Activated CD4-positive, alpha-beta T cell treated with anti-CD3 and anti-CD28 coated beads for 36 hours (primary cell): Measurements from ENCODE around the gene FCN1. TPM values are rescaled to one million over a fixed set of nuclear protein-coding genes. Genes with fewer than 3 reads are reported as not detected.

ENCODE experiments used
- ATAC-seq: fragments of 200-7000 bp; cut with Tn5 transposase; one replicate; pipeline ENCODE4 v1.10.0; 2021; ENCODE audit warnings: mild to moderate bottlenecking, moderate library complexity
- CTCF ChIA-PET: fragments of 350-600 bp; sonication (Branson Sonifier 250); formaldehyde crosslinking; loops from one replicate; lab custom pipeline; 2021; ENCODE audit warnings: antibody characterized with exemption; lab: Charles Lee
- POLR2A ChIA-PET: fragments of 350-600 bp; sonication (Branson Sonifier 250); formaldehyde crosslinking; loops from one replicate; lab custom pipeline; 2021; ENCODE audit warnings: antibody characterized with exemption, inconsistent platforms; lab: Charles Lee
- DNase-seq: peaks from one replicate; pipeline ENCODE4 v3.0.0-alpha.2; 2020
- H3K27ac Mint-ChIP-seq: one replicate; pipeline ENCODE4 v1.8.0; 2021; ENCODE audit warnings: mixed read lengths
- H3K27me3 Mint-ChIP-seq: one replicate; pipeline ENCODE4 v1.8.0; 2021; ENCODE audit warnings: mixed read lengths
- H3K36me3 Mint-ChIP-seq: one replicate; pipeline ENCODE4 v1.8.0; 2021; ENCODE audit warnings: low read depth, mixed read lengths
- H3K4me1 Mint-ChIP-seq: one replicate; pipeline ENCODE4 v1.8.0; 2021; ENCODE audit warnings: mixed read lengths
- H3K4me3 Mint-ChIP-seq: one replicate; pipeline ENCODE4 v1.8.0; 2021; ENCODE audit warnings: mild to moderate bottlenecking, moderate library complexity, mixed read lengths
- H3K9me3 Mint-ChIP-seq: one replicate; pipeline ENCODE4 v1.8.0; 2021; ENCODE audit warnings: low read depth, mixed read lengths
- intact Hi-C, 2 experiments: fragments of 100-400 bp; cut with DNase I in 1 of 2; cut with micrococcal nuclease in 1 of 2; formaldehyde crosslinking; loops; one replicate each; pipeline versions ENCODE4 v1.14.2 to v1.15.1; 2022 to 2024; cut with DNase I, micrococcal nuclease
- total RNA-seq, 2 experiments: library from RNA; stranded (reverse); gene quantifications; one replicate each; pipeline ENCODE4 v1.2.3, GENCODE V29; 2021

The FCN1 gene
- total RNA-seq, 2 experiments from 2014 or later: not detected

- Mint-ChIP-seq H3K27me3 (no peaks in the 10 kb centered on the region), H3K4me1 (no peaks in the 10 kb centered on the region), H3K27ac (no peak overlapping the region), H3K36me3 (no peaks in the 10 kb centered on the region), H3K9me3 (peaks cover 5% of the 10 kb centered on the region), H3K4me3 (no peak overlapping the region)
- POLR2A ChIA-PET: no interaction called here
- CTCF ChIA-PET: no interaction called here
- DNase-seq: no peak
- intact Hi-C loops: no loop called here
- ATAC-seq: no peak
Observed at GRCh38 chr9:134916161-134916665, 1.5 kb downstream of the FCN1 start.

GRCh38 chr9:134915046-134915985 lies 2.4 kb downstream of the FCN1 start:
- ChIA-PET CTCF (no interaction called here), POLR2A (no interaction called here)
- ATAC-seq (no peak), DNase-seq (no peak)
- Mint-ChIP-seq H3K27ac (no peak overlapping the region), H3K36me3 (no peaks in the 10 kb centered on the region), H3K27me3 (peaks cover 7% of the 10 kb centered on the region), H3K9me3 (peaks cover 5% of the 10 kb centered on the region), H3K4me1 (no peaks in the 10 kb centered on the region), H3K4me3 (no peak overlapping the region)
- intact Hi-C loops: no loop called here

- ATAC-seq (no peak), DNase-seq (no peak)
- ChIA-PET POLR2A (no interaction called here), CTCF (no interaction called here)
- intact Hi-C loops: no loop called here
- Mint-ChIP-seq H3K9me3 (peaks cover 2% of the 10 kb centered on the region), H3K27ac (no peak overlapping the region), H3K36me3 (no peaks in the 10 kb centered on the region), H3K4me3 (no peak overlapping the region), H3K4me1 (no peaks in the 10 kb centered on the region), H3K27me3 (peaks cover 13% of the 10 kb centered on the region)
Observed at GRCh38 chr9:134914501-134914834, 3.2 kb downstream of the FCN1 start.

- Mint-ChIP-seq H3K36me3 (no peaks in the 10 kb centered on the region), H3K27me3 (peaks cover 15% of the 10 kb centered on the region), H3K27ac (no peak overlapping the region), H3K4me3 (no peak overlapping the region), H3K9me3 (peaks cover 2% of the 10 kb centered on the region), H3K4me1 (no peaks in the 10 kb centered on the region)
- ChIA-PET POLR2A (no interaction called here), CTCF (no interaction called here)
- DNase-seq: no peak
- intact Hi-C loops: no loop called here
- no peak for ATAC-seq
Observed at GRCh38 chr9:134913713-134914500, 3.8 kb downstream of the FCN1 start.

DNA sequence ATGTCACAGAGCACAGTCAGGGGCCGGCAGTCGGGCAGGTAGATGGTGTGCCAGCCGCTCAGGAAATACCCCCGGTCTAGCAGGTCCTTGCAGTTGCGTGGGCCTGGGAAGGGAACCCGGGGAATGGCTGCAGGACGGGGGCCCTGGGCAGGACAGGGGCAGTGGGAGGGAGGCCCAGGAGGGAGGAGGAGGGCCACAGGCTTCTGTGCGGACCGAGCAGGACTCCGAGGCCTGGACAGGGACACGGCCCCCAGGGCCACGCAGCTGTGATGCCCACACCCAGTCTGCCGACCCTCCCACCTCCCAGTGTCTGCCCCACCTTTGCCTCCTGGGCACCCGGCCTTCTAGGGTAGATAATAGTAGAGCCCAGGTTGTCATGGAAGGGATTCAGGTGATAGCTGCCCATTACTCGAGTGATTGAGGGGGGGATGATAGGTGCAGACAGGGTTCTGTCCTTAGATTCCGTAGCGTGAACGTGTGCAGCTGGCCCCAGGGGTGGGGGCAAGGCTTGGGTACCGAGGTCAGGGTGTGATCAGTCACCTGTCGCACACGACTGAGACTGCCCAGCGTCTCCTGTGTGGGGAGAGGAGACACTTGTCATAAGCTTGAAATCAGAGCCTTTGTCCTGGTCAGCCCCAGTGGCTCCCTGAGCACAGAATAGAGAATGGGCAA lies 4.5 kb downstream of the FCN1 start:
- H3K36me3 Mint-ChIP-seq: no peaks in the 10 kb centered on the region
- intact Hi-C loops: no loop called here
- peaks cover 15% of the 10 kb centered on the region for H3K27me3 Mint-ChIP-seq
- H3K4me3 Mint-ChIP-seq: no peak overlapping the region
- POLR2A ChIA-PET: no interaction called here
- peaks cover under 1% of the 10 kb centered on the region for H3K9me3 Mint-ChIP-seq
- ATAC-seq: no peak
- H3K27ac Mint-ChIP-seq: no peak overlapping the region
- CTCF ChIA-PET: no interaction called here
- no peak for DNase-seq
- H3K4me1 Mint-ChIP-seq: no peaks in the 10 kb centered on the region

- intact Hi-C loops: no loop called here
- ATAC-seq (no peak), DNase-seq (no peak)
- Mint-ChIP-seq H3K27me3 (peaks cover 15% of the 10 kb centered on the region), H3K27ac (no peak overlapping the region), H3K36me3 (no peaks in the 10 kb centered on the region), H3K4me1 (no peaks in the 10 kb centered on the region), H3K9me3 (no peaks in the 10 kb centered on the region), H3K4me3 (no peak overlapping the region)
- POLR2A ChIA-PET: no interaction called here
- CTCF ChIA-PET: interaction anchor here (0.6 kb wide), 1 partner anchor 188 kb away, joined by 3 read pairs; no protein-coding TSS in a partner anchor
Observed at GRCh38 chr9:134912126-134912840, 5.4 kb downstream of the FCN1 start.

DNA sequence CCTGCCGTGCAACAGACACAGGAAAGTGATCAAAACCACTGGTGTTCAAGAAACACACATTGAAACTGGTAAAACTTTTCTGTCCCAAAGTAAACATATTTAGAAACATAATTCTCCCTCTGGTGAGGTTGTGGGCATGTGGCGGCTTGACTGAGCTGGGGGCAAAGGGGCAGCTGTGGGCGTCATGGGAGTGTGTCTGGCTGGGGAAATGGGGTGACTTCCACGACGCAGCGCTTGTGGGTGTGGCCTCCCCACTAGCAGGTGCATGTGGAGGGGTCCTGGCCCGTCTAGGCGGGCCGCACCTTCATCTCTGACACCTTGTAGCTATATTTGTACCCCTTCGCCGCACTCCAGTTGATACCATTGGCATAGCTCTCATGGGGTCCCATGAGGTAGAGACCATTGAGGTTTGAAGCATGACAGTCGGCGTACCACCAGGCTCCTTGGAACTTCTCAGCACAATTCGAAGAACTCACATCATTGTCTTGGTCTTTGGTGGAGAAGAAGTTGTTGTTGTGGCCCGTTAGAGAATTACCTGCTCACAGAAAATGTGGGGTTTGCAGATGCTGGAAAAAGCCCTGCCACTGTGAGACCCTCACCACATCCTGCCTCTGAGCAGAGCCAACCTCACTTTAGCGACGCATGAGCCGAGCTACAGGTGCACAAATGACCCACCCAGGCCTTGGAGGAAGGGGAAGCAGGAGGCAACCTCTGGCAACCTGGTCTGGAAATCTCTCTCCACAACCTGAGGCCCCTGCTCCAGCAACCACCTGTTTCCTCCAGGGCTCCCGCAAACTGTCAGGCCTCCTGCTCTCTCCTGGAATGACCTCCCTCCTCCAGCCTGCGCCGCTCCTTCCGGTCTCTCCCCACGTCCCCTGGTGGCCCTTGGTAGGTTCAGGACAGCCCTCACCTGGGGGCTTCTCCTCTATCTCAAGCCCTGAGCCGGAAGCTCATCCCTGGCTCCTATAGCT lies 7.9 kb downstream of the FCN1 start:
- intact Hi-C loops: no loop called here
- no peak for ATAC-seq
- Mint-ChIP-seq H3K4me3 (no peak overlapping the region), H3K27ac (no peak overlapping the region), H3K4me1 (no peaks in the 10 kb centered on the region), H3K27me3 (peaks cover 15% of the 10 kb centered on the region), H3K9me3 (no peaks in the 10 kb centered on the region), H3K36me3 (no peaks in the 10 kb centered on the region)
- CTCF ChIA-PET: no interaction called here
- POLR2A ChIA-PET: no interaction called here
- DNase-seq: no peak

DNA sequence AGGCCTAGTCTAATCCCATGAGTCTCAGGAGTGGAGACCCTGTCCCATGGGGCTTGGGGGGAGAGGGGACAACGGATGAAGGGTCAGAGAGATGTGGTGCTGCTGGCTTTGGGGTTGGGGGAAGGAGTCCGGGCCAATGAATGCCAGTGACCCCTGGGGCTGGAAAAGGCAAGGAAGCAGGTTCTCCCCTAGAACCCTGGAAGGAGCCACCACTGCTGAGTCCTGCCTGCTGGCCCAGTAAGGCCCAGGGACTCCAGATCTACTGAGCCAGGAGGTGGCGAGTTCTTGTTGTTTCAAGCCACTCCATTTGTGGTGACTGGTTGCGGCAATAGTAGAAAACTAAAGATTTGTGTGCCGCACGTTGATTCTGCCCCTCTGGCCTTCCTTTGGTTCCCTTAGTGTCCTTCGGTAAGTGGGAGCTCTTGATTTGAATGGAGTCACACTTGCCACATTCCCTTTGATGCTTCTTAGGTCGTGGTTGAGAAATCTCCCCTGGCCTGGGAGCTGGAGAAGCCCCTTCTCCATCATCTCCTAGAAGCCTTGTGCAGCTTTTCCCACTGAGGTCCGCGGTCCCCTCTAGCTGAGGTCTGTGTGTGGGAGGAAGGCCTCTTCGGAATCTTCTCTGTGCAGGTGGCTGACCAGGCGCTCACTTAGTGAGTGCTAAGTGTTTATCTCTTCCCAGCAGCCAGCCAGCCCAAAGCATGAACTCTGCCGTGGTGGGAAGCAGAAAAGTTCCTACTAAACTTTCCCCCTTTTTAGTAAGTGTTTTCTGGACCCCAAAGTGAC lies 9.0 kb downstream of the FCN1 start:
- POLR2A ChIA-PET: no interaction called here
- DNase-seq (no peak), ATAC-seq (no peak)
- intact Hi-C loops: no loop called here
- Mint-ChIP-seq H3K4me3 (no peak overlapping the region), H3K9me3 (no peaks in the 10 kb centered on the region), H3K27me3 (peaks cover 18% of the 10 kb centered on the region), H3K36me3 (no peaks in the 10 kb centered on the region), H3K4me1 (no peaks in the 10 kb centered on the region), H3K27ac (no peak overlapping the region)
- CTCF ChIA-PET: no interaction called here

DNA sequence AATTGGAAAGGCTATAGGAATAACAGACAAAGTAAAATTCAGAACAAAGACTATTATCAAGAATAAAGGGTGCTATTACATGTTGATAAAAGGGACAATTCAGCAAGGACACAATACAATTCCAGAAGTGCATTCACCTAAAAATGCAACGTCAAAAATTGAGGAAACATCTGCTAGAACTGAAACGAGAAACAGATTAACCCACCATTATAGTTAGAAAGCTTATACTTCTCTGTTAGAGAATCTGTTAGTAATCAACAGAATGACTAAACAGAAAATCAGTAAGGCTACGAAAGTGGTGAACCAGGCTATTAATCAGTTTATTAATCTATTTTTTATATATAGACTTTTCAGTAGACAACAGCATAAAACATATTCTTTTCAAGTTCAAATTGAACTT lies 14.8 kb downstream of the FCN1 start:
- H3K36me3 Mint-ChIP-seq: no peaks in the 10 kb centered on the region
- H3K4me3 Mint-ChIP-seq: no peak overlapping the region
- intact Hi-C loops: no loop called here
- CTCF ChIA-PET: no interaction called here
- peaks cover 6% of the 10 kb centered on the region for H3K9me3 Mint-ChIP-seq
- H3K4me1 Mint-ChIP-seq: no peaks in the 10 kb centered on the region
- peaks cover 10% of the 10 kb centered on the region for H3K27me3 Mint-ChIP-seq
- H3K27ac Mint-ChIP-seq: no peak overlapping the region
- ATAC-seq (no peak), DNase-seq (no peak)
- POLR2A ChIA-PET: no interaction called here

- H3K4me3 Mint-ChIP-seq: no peak overlapping the region
- H3K9me3 Mint-ChIP-seq: peaks cover 11% of the 10 kb centered on the region
- H3K27me3 Mint-ChIP-seq: peaks cover 14% of the 10 kb centered on the region
- no peak overlapping the region for H3K27ac Mint-ChIP-seq
- no peaks in the 10 kb centered on the region for H3K36me3 Mint-ChIP-seq
- H3K4me1 Mint-ChIP-seq: no peaks in the 10 kb centered on the region
- no peak for DNase-seq
- no peak for ATAC-seq
- intact Hi-C loops: no loop called here
- ChIA-PET CTCF (interaction anchor here (0.6 kb wide), 1 partner anchor 336 kb away, joined by 3 read pairs; no protein-coding TSS in a partner anchor), POLR2A (no interaction called here)
Observed at GRCh38 chr9:134899818-134900217, 17.9 kb downstream of the FCN1 start.
